Type B pancreatic cell (in vitro differentiated cells): ENCODE results near the gene SLC1A2. TPM values are rescaled to one million over a fixed set of nuclear protein-coding genes. Genes with fewer than 3 reads are reported as not detected.

Source experiments
- DNase-seq: peaks from one replicate; pipeline ENCODE4 v3.0.0; 2021; ENCODE audit warnings: mixed read lengths; ENCODE audit not compliant: unreplicated experiment; ENCODE audit errors: extremely low spot score
- H3K27ac Mint-ChIP-seq: 2 replicates; pipeline ENCODE4 v1.8.0; 2021; ENCODE audit warnings: mild to moderate bottlenecking, mixed read lengths
- H3K27me3 Mint-ChIP-seq: 2 replicates; pipeline ENCODE4 v1.8.0; 2021; ENCODE audit warnings: mixed read lengths
- H3K36me3 Mint-ChIP-seq: 2 replicates; pipeline ENCODE4 v1.8.0; 2021; ENCODE audit warnings: mixed read lengths
- H3K4me1 Mint-ChIP-seq: one replicate; pipeline ENCODE4 v1.8.0; 2021; ENCODE audit warnings: mixed read lengths; ENCODE audit not compliant: unreplicated experiment
- H3K4me3 Mint-ChIP-seq: 2 replicates; pipeline ENCODE4 v1.8.0; 2021; ENCODE audit warnings: mild to moderate bottlenecking, mixed read lengths
- H3K9me3 Mint-ChIP-seq: 2 replicates; pipeline ENCODE4 v1.8.0; 2021; ENCODE audit warnings: mixed read lengths
- long read RNA-seq: library from polyadenylated mRNA; unstranded; transcript quantifications from one replicate; pipeline ENCODE4 v2.0.0, GENCODE V29; 2020
- total RNA-seq: library from RNA; stranded (reverse); gene quantifications from 2 replicates; pipeline ENCODE4 v1.2.1, GENCODE V29; 2021; ENCODE audit warnings: low replicate concordance
- TF ChIP-seq, protein P1 (sequence below): fragments of 200-600 bp; sonication (generic); conservative IDR thresholded peaks from 2 replicates; pipeline ENCODE4 v1.5.0; 2021; ENCODE audit warnings: antibody characterized with exemption, mild to moderate bottlenecking

The SLC1A2 gene
- 1.9 and 7.4 TPM in 2 replicates for total RNA-seq
- long read RNA-seq, partial matches to known transcripts, result 0 of 2 reads
- long read RNA-seq, other reads (novel, unspliced or antisense), result 2 of 2 reads

DNA sequence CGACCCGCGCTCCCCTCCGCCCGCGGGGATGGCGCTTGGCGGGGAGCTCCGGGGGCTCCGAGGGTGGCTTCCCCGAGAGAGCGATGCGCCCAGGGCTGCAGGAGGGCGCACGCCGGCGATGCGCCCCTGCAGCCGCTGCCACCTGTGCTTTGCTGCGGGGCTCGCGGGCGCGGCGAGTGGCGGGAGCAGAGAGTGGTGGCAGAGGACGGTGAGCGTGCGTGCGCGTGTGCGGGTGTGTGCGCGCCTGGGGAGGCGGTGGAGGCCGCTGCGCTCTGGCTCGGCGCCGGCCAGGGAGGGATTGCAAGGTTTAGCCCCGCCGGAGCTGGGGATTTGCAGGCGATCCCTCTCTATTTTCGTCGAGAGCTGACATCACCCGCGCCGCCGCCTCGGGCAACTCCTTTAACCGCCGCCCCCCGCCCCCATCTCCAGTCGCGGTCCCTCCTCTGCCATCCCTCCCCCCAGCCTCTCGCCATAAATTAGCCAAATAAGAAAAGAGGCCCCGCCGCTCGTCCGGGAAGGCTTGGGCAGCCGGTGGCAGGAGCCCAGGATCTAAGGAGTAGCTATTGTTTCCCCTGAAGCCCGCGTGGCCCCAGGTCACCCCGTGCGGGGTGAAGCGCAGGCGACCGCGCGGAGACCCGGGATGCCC lies at the start of gene SLC1A2:
TSS of gene SLC1A2 (minus strand) at position 375 of the 646 bp plus-strand sequence. CDS start 592 bp downstream, outside the sequence.
- TF ChIP-seq, protein P1, sequence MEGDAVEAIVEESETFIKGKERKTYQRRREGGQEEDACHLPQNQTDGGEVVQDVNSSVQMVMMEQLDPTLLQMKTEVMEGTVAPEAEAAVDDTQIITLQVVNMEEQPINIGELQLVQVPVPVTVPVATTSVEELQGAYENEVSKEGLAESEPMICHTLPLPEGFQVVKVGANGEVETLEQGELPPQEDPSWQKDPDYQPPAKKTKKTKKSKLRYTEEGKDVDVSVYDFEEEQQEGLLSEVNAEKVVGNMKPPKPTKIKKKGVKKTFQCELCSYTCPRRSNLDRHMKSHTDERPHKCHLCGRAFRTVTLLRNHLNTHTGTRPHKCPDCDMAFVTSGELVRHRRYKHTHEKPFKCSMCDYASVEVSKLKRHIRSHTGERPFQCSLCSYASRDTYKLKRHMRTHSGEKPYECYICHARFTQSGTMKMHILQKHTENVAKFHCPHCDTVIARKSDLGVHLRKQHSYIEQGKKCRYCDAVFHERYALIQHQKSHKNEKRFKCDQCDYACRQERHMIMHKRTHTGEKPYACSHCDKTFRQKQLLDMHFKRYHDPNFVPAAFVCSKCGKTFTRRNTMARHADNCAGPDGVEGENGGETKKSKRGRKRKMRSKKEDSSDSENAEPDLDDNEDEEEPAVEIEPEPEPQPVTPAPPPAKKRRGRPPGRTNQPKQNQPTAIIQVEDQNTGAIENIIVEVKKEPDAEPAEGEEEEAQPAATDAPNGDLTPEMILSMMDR, result peak; percentile 31
- no peak within 1 kb of the TSS for H3K27ac Mint-ChIP-seq
- H3K27me3 Mint-ChIP-seq, result peaks cover 97% of the 10 kb centered on the region
- H3K36me3 Mint-ChIP-seq, result no peaks in the 10 kb centered on the region
- no peaks in the 10 kb centered on the region for H3K9me3 Mint-ChIP-seq
- H3K4me3 Mint-ChIP-seq, result peak within 1 kb of the TSS; percentile 88
- DNase-seq, result peak; percentile 73
- peaks cover 5% of the 10 kb centered on the region for H3K4me1 Mint-ChIP-seq

DNA sequence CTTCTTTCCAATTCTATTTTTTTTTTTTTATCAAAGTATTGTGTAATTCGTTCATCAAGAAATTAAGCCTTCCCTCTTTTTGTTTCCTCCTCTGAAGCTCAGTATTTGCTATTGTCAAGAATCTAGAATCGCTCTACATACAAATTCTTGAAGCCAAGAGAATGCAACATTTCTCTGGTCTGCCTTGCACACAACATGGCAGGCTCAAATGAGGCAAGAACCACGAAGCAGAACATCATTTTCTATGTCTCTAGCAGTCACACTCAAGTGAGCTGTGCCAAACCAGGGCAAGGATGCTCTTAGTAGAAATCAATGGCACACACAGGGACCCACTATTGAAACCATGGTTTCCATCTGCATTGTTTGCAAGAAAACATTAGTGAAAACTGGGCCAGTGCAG lies 46.7 kb upstream of the SLC1A2 start:
- H3K36me3 Mint-ChIP-seq, result no peaks in the 10 kb centered on the region
- no peak overlapping the region for H3K27ac Mint-ChIP-seq
- H3K9me3 Mint-ChIP-seq, result no peaks in the 10 kb centered on the region
- H3K4me3 Mint-ChIP-seq, result no peak overlapping the region
- peaks cover 17% of the 10 kb centered on the region for H3K27me3 Mint-ChIP-seq
- no peaks in the 10 kb centered on the region for H3K4me1 Mint-ChIP-seq
- TF ChIP-seq, protein P1, result no peak
- no peak for DNase-seq

DNA sequence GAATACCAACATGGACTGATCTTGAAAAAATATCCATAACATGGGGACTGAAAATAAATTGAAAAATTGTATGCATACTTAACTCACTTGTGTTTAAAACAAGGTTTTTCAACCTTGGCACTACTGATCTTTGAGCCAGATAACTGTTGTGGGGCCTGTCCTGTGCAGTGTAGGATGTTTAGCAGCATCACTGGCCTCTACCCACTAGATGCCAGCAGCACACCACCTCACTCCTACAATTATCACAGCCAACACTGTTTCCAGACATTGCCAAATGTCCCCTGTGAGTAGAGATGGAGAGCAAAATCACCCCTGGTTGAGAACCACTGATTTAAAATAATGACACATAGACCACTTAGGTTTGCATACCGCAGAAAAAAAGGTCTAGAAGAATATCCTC lies 45.0 kb upstream of the SLC1A2 start:
- no peaks in the 10 kb centered on the region for H3K9me3 Mint-ChIP-seq
- H3K36me3 Mint-ChIP-seq, result no peaks in the 10 kb centered on the region
- no peaks in the 10 kb centered on the region for H3K4me1 Mint-ChIP-seq
- H3K27ac Mint-ChIP-seq, result no peak overlapping the region
- TF ChIP-seq, protein P1, result peak; percentile 48
- no peak for DNase-seq
- no peak overlapping the region for H3K4me3 Mint-ChIP-seq
- H3K27me3 Mint-ChIP-seq, result peaks cover 16% of the 10 kb centered on the region

DNA sequence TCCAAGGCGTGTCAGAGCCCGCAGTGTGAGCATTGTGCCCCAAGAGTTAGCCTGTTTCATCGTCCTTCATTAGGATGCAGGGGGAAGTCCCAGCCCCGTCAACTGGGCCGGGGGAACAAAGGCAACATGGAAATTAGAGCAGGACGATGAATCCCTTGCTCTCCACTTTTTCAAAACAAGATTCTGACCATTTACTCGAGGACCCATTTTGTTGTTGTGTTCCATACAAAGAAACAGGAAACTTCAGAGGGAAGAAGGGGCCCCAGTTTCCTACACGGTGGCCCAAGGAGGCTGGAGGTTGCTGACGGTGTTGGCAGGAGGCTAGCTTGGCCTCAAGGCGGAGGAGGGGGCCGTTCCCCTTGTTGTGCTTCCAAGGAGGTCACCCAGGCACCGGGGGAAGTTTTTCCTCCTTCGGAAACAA lies 44.0 kb upstream of the SLC1A2 start:
- peaks cover 16% of the 10 kb centered on the region for H3K27me3 Mint-ChIP-seq
- H3K36me3 Mint-ChIP-seq, result no peaks in the 10 kb centered on the region
- peaks cover 6% of the 10 kb centered on the region for H3K4me1 Mint-ChIP-seq
- TF ChIP-seq, protein P1, result no peak
- H3K9me3 Mint-ChIP-seq, result no peaks in the 10 kb centered on the region
- DNase-seq, result no peak
- H3K4me3 Mint-ChIP-seq, result no peak overlapping the region
- H3K27ac Mint-ChIP-seq, result no peak overlapping the region

DNA sequence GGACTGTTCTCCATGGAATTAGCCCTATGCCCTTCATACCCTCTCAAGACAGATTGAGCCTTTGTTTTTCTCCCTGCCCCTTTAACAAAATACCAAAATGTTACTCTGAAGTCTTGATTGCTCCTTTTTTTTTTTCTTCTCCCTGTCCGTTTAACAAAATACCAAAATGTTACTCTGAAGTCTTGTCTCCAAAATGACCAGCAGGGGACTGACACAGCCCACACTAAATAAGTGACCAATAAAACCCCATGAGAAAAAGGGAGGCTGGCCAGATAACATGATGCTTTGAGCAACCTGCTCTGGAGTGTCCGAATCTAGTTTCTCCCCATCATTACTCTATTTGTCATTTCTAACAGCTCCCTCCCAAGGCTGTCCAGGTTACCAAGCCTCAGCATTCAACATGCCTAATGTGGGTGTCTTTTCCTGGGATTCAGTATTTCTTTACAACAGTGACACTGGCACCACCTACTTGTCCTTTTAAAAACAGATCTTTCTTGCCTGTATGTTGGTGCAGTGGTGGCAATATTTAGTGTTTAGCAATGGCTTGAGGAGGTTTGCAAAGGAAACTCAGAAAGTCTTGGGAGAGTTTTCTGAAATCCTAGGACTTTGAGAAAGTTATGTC lies 42.7 kb upstream of the SLC1A2 start:
- Mint-ChIP-seq H3K4me1 (peaks cover 6% of the 10 kb centered on the region), H3K36me3 (no peaks in the 10 kb centered on the region), H3K27me3 (peaks cover 16% of the 10 kb centered on the region), H3K4me3 (no peak overlapping the region), H3K27ac (no peak overlapping the region), H3K9me3 (no peaks in the 10 kb centered on the region)
- TF ChIP-seq, protein P1, result peak; percentile 33
- no peak for DNase-seq
